ENCODE results near the gene ATG9B.

Gene ATG9B

GRCh38 chr7:151003572-151003971 lies 20.7 kb downstream of the ATG9B start:
- Histone ChIP-seq H4K20me1 (ENCODE audit: insufficient read depth, low read length, poor library complexity, severe bottlenecking) (no peaks in the 10 kb centered on the region), H3K27me3 (ENCODE audit: insufficient read depth, low read length, poor library complexity, severe bottlenecking) (no peaks in the 10 kb centered on the region), H3K9me2 (replicated peaks; ENCODE audit: low read depth, low read length) (no peaks in the 10 kb centered on the region), H2AFZ (ENCODE audit: low read length) (no peak overlapping the region), H3K9me3 (ENCODE audit: insufficient read depth, low read depth, low read length) (no peaks in the 10 kb centered on the region), H3K4me2 (ENCODE audit: low read depth, low read length, poor library complexity, severe bottlenecking) (no peak overlapping the region), H3K79me2 (ENCODE audit: insufficient read depth, low read length) (no peaks in the 10 kb centered on the region), H3K4me3 (ENCODE audit: low read length, poor library complexity, severe bottlenecking) (no peak overlapping the region), H3F3A (ENCODE audit: low read depth) (no peaks in the 10 kb centered on the region), H3K9ac (ENCODE audit: low read depth, low read length, poor library complexity, severe bottlenecking) (no peak overlapping the region), H3K4me1 (ENCODE audit: insufficient read depth, low read length, poor library complexity, severe bottlenecking) (peaks cover 24% of the 10 kb centered on the region), H3K36me3 (ENCODE audit: insufficient read depth, low read length) (no peaks in the 10 kb centered on the region)
- TF ChIP-seq, protein P1, sequence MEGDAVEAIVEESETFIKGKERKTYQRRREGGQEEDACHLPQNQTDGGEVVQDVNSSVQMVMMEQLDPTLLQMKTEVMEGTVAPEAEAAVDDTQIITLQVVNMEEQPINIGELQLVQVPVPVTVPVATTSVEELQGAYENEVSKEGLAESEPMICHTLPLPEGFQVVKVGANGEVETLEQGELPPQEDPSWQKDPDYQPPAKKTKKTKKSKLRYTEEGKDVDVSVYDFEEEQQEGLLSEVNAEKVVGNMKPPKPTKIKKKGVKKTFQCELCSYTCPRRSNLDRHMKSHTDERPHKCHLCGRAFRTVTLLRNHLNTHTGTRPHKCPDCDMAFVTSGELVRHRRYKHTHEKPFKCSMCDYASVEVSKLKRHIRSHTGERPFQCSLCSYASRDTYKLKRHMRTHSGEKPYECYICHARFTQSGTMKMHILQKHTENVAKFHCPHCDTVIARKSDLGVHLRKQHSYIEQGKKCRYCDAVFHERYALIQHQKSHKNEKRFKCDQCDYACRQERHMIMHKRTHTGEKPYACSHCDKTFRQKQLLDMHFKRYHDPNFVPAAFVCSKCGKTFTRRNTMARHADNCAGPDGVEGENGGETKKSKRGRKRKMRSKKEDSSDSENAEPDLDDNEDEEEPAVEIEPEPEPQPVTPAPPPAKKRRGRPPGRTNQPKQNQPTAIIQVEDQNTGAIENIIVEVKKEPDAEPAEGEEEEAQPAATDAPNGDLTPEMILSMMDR (conservative IDR thresholded peaks at IDR 0.05; ENCODE audit: low read length): no peak

DNA sequence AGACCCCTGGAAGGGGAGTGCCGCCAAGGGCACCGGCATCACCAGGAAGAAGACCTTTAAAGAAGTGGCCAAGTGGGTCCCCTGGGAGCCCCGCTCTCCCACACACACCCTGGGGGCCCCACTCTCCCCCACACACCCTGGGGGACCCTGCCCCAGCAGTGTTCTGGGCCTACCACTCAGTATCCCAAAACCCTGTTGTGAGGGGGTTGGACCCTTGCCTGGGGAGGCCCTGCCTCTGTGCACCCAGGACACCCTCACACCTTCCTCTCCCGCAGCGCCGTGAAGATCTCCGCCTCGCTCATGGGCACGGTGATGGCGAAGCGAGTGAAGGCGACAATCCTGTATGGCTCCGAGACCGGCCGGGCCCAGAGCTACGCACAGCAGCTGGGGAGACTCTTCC lies 22.7 kb downstream of the ATG9B start:
- Histone ChIP-seq H3K9me3 (ENCODE audit: insufficient read depth, low read depth, low read length) (no peaks in the 10 kb centered on the region), H3K79me2 (ENCODE audit: insufficient read depth, low read length) (no peaks in the 10 kb centered on the region), H3K4me3 (ENCODE audit: low read length, poor library complexity, severe bottlenecking) (no peak overlapping the region), H2AFZ (ENCODE audit: low read length) (no peak overlapping the region), H3K9ac (ENCODE audit: low read depth, low read length, poor library complexity, severe bottlenecking) (no peak overlapping the region), H3K4me1 (ENCODE audit: insufficient read depth, low read length, poor library complexity, severe bottlenecking) (peaks cover 7% of the 10 kb centered on the region), H3K27me3 (ENCODE audit: insufficient read depth, low read length, poor library complexity, severe bottlenecking) (no peaks in the 10 kb centered on the region), H4K20me1 (ENCODE audit: insufficient read depth, low read length, poor library complexity, severe bottlenecking) (no peaks in the 10 kb centered on the region), H3K4me2 (ENCODE audit: low read depth, low read length, poor library complexity, severe bottlenecking) (no peak overlapping the region), H3F3A (ENCODE audit: low read depth) (no peaks in the 10 kb centered on the region), H3K36me3 (ENCODE audit: insufficient read depth, low read length) (no peaks in the 10 kb centered on the region), H3K9me2 (replicated peaks; ENCODE audit: low read depth, low read length) (no peaks in the 10 kb centered on the region)
- TF ChIP-seq, protein P1 (conservative IDR thresholded peaks at IDR 0.05; ENCODE audit: low read length): no peak
- TF ChIP-seq EZH2phosphoT487 (IDR thresholded peaks at IDR 0.05; ENCODE audit: borderline replicate concordance): no peak

GRCh38 chr7:151000897-151001495 lies 23.3 kb downstream of the ATG9B start:
- no peak overlapping the region for H3K9ac ChIP-seq (ENCODE audit: low read depth, low read length, poor library complexity, severe bottlenecking)
- no peak overlapping the region for H3K4me3 ChIP-seq (ENCODE audit: low read length, poor library complexity, severe bottlenecking)
- no peaks in the 10 kb centered on the region for H3K79me2 ChIP-seq (ENCODE audit: insufficient read depth, low read length)
- no peaks in the 10 kb centered on the region for H3K9me3 ChIP-seq (ENCODE audit: insufficient read depth, low read depth, low read length)
- no peak for TF ChIP-seq EZH2phosphoT487 (IDR thresholded peaks at IDR 0.05; ENCODE audit: borderline replicate concordance)
- TF ChIP-seq, protein P1 (conservative IDR thresholded peaks at IDR 0.05; ENCODE audit: low read length): no peak
- no peaks in the 10 kb centered on the region for H4K20me1 ChIP-seq (ENCODE audit: insufficient read depth, low read length, poor library complexity, severe bottlenecking)
- H3K9me2 ChIP-seq (replicated peaks; ENCODE audit: low read depth, low read length): no peaks in the 10 kb centered on the region
- H3K4me2 ChIP-seq (ENCODE audit: low read depth, low read length, poor library complexity, severe bottlenecking): no peak overlapping the region
- H3K36me3 ChIP-seq (ENCODE audit: insufficient read depth, low read length): no peaks in the 10 kb centered on the region
- H3K27me3 ChIP-seq (ENCODE audit: insufficient read depth, low read length, poor library complexity, severe bottlenecking): no peaks in the 10 kb centered on the region
- no peak overlapping the region for H2AFZ ChIP-seq (ENCODE audit: low read length)
- H3K4me1 ChIP-seq (ENCODE audit: insufficient read depth, low read length, poor library complexity, severe bottlenecking): peaks cover 7% of the 10 kb centered on the region
- H3F3A ChIP-seq (ENCODE audit: low read depth): no peaks in the 10 kb centered on the region
